ENCODE data around the gene C1orf105.

The C1orf105 gene

DNA sequence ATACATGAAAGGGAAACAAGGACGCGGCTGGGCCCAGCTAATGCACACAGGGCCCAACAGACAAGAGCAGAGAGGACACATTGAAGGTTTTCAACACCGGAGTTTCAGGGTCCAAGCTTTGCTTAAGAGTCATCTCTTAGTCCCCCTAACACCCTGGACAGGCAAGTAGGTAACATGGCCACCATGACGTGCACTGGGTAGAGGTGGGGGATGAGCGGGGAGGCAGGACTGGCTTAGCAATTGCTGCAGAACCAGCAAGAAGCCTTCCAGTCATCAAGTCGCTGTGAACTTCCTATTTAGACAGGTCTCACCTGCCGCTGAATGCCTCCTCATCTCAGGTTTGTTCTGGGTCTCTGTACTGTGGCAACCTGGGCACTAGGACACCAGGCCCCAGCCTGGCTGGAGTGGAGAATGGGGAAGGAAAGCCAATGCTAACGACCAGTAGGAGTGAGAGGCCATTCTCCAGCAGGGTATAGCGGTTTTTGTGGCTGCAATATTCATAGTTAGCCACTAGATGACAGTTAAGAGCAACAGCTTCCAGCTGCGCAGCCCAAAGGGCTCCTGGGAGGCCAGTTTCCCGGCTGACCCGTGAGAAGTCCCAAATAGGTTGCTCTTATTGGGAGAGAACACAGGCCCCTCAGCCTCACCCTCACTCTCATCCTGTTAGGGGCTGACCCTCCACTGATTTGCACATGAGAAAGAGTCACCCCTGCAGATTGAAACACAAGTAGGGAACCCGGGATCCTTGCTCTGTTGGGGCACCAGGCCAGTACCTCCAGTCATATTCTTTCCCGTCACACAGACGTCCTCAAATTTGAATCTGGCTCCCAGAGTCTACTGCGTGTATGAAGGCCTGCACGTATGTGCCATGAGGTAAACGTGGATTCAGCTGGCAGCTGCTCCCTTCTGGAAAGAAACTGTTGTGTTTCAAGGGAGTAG lies 29.4 kb downstream of the C1orf105 start:
- TF ChIP-seq, protein P1, sequence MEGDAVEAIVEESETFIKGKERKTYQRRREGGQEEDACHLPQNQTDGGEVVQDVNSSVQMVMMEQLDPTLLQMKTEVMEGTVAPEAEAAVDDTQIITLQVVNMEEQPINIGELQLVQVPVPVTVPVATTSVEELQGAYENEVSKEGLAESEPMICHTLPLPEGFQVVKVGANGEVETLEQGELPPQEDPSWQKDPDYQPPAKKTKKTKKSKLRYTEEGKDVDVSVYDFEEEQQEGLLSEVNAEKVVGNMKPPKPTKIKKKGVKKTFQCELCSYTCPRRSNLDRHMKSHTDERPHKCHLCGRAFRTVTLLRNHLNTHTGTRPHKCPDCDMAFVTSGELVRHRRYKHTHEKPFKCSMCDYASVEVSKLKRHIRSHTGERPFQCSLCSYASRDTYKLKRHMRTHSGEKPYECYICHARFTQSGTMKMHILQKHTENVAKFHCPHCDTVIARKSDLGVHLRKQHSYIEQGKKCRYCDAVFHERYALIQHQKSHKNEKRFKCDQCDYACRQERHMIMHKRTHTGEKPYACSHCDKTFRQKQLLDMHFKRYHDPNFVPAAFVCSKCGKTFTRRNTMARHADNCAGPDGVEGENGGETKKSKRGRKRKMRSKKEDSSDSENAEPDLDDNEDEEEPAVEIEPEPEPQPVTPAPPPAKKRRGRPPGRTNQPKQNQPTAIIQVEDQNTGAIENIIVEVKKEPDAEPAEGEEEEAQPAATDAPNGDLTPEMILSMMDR (IDR thresholded peaks at IDR 0.05; ENCODE audit: low read depth, low read length): peak; percentile 92

DNA sequence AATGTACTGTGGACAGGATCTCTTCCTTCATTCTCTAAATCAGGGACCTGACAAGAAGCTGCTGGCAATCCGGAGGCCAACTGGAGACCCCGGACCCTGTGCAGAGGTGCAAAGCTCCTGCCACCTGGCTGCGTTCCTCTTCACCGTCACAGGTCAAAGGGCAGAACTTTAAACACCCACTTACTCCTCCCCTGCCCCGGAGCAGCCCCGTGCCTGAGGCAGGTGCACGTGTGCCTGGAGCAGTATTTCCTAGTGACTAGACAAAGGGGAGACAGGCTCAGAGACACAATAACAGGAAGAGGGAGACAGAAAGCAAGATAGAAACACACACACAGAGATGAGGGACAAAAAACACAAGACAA lies 30.0 kb downstream of the C1orf105 start:
- TF ChIP-seq, protein P1 (IDR thresholded peaks at IDR 0.05; ENCODE audit: low read depth, low read length): no peak
- H3K4me3 ChIP-seq (ENCODE audit: low read depth, low read length): no peak overlapping the region

More for the DNA sequence above, 29.4 kb downstream of the C1orf105 start:
- no peak overlapping the region for H3K4me3 ChIP-seq (ENCODE audit: low read depth, low read length)

DNA sequence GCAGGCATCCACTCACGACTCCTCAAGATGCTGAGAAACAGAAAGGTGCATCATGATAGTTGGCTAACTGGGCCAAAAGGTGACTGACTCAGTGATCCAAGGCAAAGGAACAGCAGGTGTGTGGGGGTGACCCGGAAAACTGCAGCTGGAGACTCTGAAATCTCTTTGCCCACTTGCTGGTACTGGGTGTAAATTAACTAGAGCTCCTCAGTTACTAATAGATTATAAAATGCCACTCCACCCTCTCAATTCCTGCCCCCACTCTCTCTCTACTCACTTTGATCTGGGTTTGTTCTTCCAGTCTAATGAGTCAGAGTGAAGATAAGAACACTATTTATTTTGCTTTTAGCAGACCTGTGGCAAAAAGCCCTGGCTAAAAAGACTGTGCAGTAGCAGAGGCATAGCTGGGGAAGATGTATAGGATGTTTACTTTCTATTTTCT lies 30.5 kb downstream of the C1orf105 start:
- no peak overlapping the region for H3K4me3 ChIP-seq (ENCODE audit: low read depth, low read length)
- TF ChIP-seq, protein P1 (IDR thresholded peaks at IDR 0.05; ENCODE audit: low read depth, low read length): no peak

DNA sequence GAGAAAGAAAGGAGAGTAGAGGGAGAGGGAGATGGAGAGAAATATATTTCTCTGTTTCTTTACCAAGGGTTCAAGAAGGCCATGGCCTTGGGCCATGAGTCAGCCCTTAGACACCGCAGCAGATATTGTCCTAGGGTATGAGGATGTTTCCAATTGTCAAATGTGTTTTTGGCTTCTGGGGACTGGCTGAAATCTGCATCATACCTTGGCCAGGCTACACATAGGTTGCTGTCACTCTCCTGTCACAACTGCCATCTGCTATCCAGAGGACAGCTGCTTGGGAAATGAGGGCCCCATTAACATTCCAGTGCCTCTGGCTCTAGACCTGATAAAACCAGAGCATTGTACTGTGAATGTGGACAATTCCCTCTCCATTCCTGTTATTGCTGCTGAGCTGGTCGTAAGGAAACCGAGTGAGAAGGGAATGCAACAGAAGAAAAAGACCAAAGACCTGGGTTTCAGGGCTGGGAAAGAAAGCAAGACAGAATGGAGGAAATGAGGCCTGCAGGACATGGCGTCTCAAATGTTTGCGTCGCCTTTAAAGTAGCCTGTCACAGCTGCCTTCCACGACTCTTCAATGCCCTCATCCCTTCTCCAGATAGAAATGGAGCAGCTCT lies 32.2 kb downstream of the C1orf105 start:
- H3K4me3 ChIP-seq (ENCODE audit: low read depth, low read length): no peak overlapping the region
- TF ChIP-seq, protein P1 (IDR thresholded peaks at IDR 0.05; ENCODE audit: low read depth, low read length): no peak

DNA sequence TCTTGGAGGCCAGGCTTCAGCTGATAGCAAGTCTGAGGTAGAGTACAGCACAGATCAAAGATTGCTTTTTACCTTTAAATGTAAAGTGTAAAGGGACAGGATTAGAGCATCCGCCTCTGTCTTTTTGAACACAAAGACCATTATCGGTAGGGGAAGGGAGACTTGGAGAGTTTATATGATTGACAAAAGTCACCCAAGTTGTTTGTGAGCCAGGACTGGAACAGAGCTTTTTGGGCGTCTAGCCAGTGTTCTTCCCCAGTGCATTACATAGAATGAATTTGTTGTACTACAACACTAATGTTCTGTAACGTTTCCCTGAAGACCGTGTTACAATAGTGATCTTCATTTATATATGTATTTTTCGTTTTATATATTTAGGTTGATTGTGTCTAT lies 32.7 kb downstream of the C1orf105 start:
- TF ChIP-seq, protein P1 (IDR thresholded peaks at IDR 0.05; ENCODE audit: low read depth, low read length): no peak
- H3K4me3 ChIP-seq (ENCODE audit: low read depth, low read length): no peak overlapping the region

DNA sequence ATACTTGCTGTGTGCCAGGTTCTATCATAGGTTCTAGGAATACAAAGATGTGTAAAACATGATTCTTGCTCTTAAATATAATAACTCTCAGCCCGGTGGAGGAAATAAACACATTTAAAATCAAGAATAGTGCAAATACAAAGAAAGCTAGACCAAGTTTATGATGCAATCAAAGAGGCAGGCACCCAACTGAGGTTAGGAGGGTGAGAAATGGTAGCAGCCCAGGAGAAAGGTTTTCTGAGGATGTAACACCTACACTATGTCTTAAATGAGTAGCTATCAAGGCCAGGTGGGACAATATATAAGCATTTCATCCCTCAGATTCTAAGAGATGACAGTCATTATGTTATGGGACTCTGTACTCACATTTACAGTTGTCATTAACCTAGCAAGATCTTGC lies 33.1 kb downstream of the C1orf105 start:
- TF ChIP-seq, protein P1 (IDR thresholded peaks at IDR 0.05; ENCODE audit: low read depth, low read length): no peak
- H3K4me3 ChIP-seq (ENCODE audit: low read depth, low read length): no peak overlapping the region

DNA sequence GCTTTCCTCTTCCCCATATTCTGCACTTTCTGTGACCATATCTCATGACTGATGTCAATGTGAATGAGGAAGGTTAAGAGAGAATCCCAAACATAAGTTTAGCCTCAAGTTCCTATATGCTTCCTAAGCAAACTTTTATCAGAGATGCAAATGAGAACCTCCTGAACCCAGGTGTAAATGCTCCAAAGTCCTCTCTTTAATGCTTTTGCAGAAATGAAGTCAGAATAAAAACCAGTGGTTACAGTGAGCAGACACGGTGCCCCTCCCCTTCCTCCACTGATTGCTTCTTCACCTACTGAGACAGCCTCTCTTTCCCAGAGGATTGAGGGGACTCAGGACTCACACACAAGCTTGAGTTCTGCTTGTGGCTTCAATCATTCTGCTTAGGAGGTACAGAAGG lies 35.0 kb downstream of the C1orf105 start:
- TF ChIP-seq, protein P1 (IDR thresholded peaks at IDR 0.05; ENCODE audit: low read depth, low read length): no peak
- no peak overlapping the region for H3K4me3 ChIP-seq (ENCODE audit: low read depth, low read length)
